ENCODE results near the gene SEC63.
A peak's percentile ranks its signal among the peaks of the same experiment; 100 is the strongest.
"Not testable (repeated sequence)": the region's sequence is repeated elsewhere in the genome, so short reads cannot be mapped to it uniquely, and the experiment has no call there.

Gene SEC63

DNA sequence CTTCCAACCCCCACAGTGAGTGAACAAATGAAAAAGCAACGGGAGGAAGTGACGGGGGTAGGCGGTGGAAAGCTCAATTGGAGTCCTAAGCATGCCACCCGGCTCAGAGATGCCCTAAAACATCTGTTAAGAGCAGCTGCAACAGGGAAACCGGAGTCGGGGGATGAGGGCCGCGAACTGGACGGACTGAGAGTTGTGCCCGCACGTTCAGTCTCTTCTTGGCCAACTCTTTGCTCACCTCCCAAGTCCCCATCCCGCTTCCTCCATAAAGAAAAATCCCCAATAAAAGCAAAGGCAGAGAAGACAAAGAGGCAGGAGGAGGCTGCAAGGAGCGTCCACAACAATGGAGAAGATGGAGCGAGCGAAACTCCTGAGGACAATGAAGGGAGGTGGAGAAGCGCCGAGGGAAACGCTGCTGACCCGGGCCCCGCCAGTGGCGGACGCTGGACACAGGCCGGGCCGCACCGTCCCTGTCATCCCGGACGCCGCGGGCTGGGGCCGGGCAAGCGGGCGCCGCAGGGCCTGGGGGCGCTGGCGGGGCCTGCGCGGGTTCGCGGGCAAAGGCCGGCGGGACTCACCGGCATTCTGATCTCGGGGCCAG lies 600 bp downstream of the SEC63 start:
- TF ChIP-seq, protein P1, sequence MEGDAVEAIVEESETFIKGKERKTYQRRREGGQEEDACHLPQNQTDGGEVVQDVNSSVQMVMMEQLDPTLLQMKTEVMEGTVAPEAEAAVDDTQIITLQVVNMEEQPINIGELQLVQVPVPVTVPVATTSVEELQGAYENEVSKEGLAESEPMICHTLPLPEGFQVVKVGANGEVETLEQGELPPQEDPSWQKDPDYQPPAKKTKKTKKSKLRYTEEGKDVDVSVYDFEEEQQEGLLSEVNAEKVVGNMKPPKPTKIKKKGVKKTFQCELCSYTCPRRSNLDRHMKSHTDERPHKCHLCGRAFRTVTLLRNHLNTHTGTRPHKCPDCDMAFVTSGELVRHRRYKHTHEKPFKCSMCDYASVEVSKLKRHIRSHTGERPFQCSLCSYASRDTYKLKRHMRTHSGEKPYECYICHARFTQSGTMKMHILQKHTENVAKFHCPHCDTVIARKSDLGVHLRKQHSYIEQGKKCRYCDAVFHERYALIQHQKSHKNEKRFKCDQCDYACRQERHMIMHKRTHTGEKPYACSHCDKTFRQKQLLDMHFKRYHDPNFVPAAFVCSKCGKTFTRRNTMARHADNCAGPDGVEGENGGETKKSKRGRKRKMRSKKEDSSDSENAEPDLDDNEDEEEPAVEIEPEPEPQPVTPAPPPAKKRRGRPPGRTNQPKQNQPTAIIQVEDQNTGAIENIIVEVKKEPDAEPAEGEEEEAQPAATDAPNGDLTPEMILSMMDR (conservative IDR thresholded peaks at IDR 0.05; ENCODE audit: low read depth, low read length), result no peak
- peak overlapping the region; percentile 98 for H3K4me3 ChIP-seq (ENCODE audit: low read length)
- peak; percentile 43 for DNase-seq (ENCODE audit: low read depth)

GRCh38 chr6:107956586-107957307 lies 1.3 kb downstream of the SEC63 start:
- TF ChIP-seq, protein P1 (conservative IDR thresholded peaks at IDR 0.05; ENCODE audit: low read depth, low read length), result no peak
- peak overlapping the region; percentile 98 for H3K4me3 ChIP-seq (ENCODE audit: low read length)
- no peak for DNase-seq (ENCODE audit: low read depth)

GRCh38 chr6:107956181-107956580 lies 1.8 kb downstream of the SEC63 start:
- no peak for DNase-seq (ENCODE audit: low read depth)
- TF ChIP-seq, protein P1 (conservative IDR thresholded peaks at IDR 0.05; ENCODE audit: low read depth, low read length), result no peak
- peak overlapping the region; percentile 98 for H3K4me3 ChIP-seq (ENCODE audit: low read length)

GRCh38 chr6:107953858-107954414 lies 4.1 kb downstream of the SEC63 start:
- not testable (repeated sequence) for DNase-seq (ENCODE audit: low read depth); H3K4me3 ChIP-seq (ENCODE audit: low read length)

GRCh38 chr6:107943626-107944439 lies 14.2 kb downstream of the SEC63 start:
- no peak overlapping the region for H3K4me3 ChIP-seq (ENCODE audit: low read length)
- no peak for DNase-seq (ENCODE audit: low read depth)
- TF ChIP-seq, protein P1 (conservative IDR thresholded peaks at IDR 0.05; ENCODE audit: low read depth, low read length), result no peak

- TF ChIP-seq, protein P1 (conservative IDR thresholded peaks at IDR 0.05; ENCODE audit: low read depth, low read length), result no peak
- DNase-seq (ENCODE audit: low read depth), result no peak
- H3K4me3 ChIP-seq (ENCODE audit: low read length), result no peak overlapping the region
These were observed 15.9 kb downstream of the SEC63 start for GRCh38 chr6:107942142-107942541.

DNA sequence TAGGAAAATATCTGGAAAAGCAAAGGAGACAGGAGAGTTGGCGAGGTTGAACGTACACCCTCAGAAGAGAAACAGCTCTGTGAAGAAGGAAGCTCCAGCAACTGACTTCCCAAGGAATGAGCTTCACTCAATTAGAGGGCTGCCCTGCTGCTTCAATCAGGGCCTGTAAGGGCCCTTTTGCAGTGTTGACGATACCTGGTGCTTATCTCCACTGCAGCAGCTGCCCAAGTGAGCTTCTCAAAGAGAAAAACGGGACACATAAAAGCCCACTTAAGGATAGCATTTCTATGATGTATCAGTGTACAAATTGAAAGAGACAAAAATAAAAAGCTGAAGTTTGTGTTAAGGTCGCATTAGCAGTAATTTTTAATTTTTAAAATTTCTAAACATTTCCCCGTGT lies 16.4 kb downstream of the SEC63 start:
- H3K4me3 ChIP-seq (ENCODE audit: low read length), result no peak overlapping the region
- TF ChIP-seq, protein P1 (conservative IDR thresholded peaks at IDR 0.05; ENCODE audit: low read depth, low read length), result no peak
- no peak for DNase-seq (ENCODE audit: low read depth)
